NCI-H446 (cell line): ENCODE results near the gene DNAH14.
"Not testable (repeated sequence)": the region's sequence is repeated elsewhere in the genome, so short reads cannot be mapped to it uniquely, and the experiment has no call there.

Experiments used
- DNase-seq, 2 experiments: peaks; one replicate each; lab custom pipeline; 2025; lab: John Stamatoyannopoulos, UW

DNAH14 gene

GRCh38 chr1:225347123-225347683, 417.7 kb downstream of the DNAH14 start:
- no peak for DNase-seq

GRCh38 chr1:225348400-225348799, 418.9 kb downstream of the DNAH14 start:
- DNase-seq = no peak

GRCh38 chr1:225349826-225350225, 420.4 kb downstream of the DNAH14 start:
- no peak for DNase-seq

GRCh38 chr1:225350872-225351271, 421.4 kb downstream of the DNAH14 start:
- DNase-seq = no peak

GRCh38 chr1:225354906-225355305, 425.4 kb downstream of the DNAH14 start:
- DNase-seq = no peak

GRCh38 chr1:225355863-225356262, 426.4 kb downstream of the DNAH14 start:
- no peak for DNase-seq

- DNase-seq = no peak
These were observed 430.6 kb downstream of the DNAH14 start for GRCh38 chr1:225360119-225360518.

- DNase-seq = no peak
These were observed 431.7 kb downstream of the DNAH14 start for GRCh38 chr1:225361176-225361575.

- DNase-seq = no peak
These were observed 433.3 kb downstream of the DNAH14 start for GRCh38 chr1:225362805-225363204.

GRCh38 chr1:225364439-225364838, 435.0 kb downstream of the DNAH14 start:
- no peak for DNase-seq

- DNase-seq = no peak
These were observed 436.5 kb downstream of the DNAH14 start for GRCh38 chr1:225366018-225366417.

- no peak for DNase-seq
These were observed 437.1 kb downstream of the DNAH14 start for GRCh38 chr1:225366552-225366951.

- no peak for DNase-seq
These were observed 438.6 kb downstream of the DNAH14 start for GRCh38 chr1:225368036-225368552.

- no peak for DNase-seq
These were observed 442.0 kb downstream of the DNAH14 start for GRCh38 chr1:225371366-225372010.

GRCh38 chr1:225373155-225373554, 443.7 kb downstream of the DNAH14 start:
- DNase-seq = no peak

- no peak for DNase-seq
These were observed 445.5 kb downstream of the DNAH14 start for GRCh38 chr1:225374996-225375395.

- no peak for DNase-seq
These were observed 449.4 kb downstream of the DNAH14 start for GRCh38 chr1:225378880-225379279.

GRCh38 chr1:225380691-225381090, 451.2 kb downstream of the DNAH14 start:
- no peak for DNase-seq

- not testable (repeated sequence) for DNase-seq
These were observed 457.4 kb downstream of the DNAH14 start for GRCh38 chr1:225386860-225387259.

- DNase-seq = no peak
These were observed 458.9 kb downstream of the DNAH14 start for GRCh38 chr1:225388372-225388771.

GRCh38 chr1:225389843-225390242, 460.4 kb downstream of the DNAH14 start:
- DNase-seq = no peak

- no peak for DNase-seq
These were observed 466.9 kb downstream of the DNAH14 start for GRCh38 chr1:225396357-225396756.

GRCh38 chr1:225400968-225401367, 471.5 kb downstream of the DNAH14 start:
- DNase-seq = no peak
